ENCODE measurements around the gene CNKSR3. TPM values are rescaled to one million over a fixed set of nuclear protein-coding genes. Genes with fewer than 3 reads are reported as not detected.
A peak's percentile ranks its signal among the peaks of the same experiment; 100 is the strongest.

Gene CNKSR3
- total RNA-seq, 1 donor = 4.7 TPM

- no peak for DNase-seq (ENCODE audit: low read depth)
- H3K4me3 ChIP-seq (ENCODE audit: low read depth, low read length) = no peak overlapping the region
- no peak for TF ChIP-seq CTCF (IDR thresholded peaks at IDR 0.05; ENCODE audit: insufficient read depth, low read depth, low read length)
Measured at GRCh38 chr6:154353626-154354025, 156.9 kb downstream of the CNKSR3 start.

GRCh38 chr6:154352898-154353585 is 157.4 kb downstream of the CNKSR3 start:
- no peak for DNase-seq (ENCODE audit: low read depth)
- no peak for TF ChIP-seq CTCF (IDR thresholded peaks at IDR 0.05; ENCODE audit: insufficient read depth, low read depth, low read length)
- H3K4me3 ChIP-seq (ENCODE audit: low read depth, low read length) = no peak overlapping the region

- no peak for DNase-seq (ENCODE audit: low read depth)
- no peak overlapping the region for H3K4me3 ChIP-seq (ENCODE audit: low read depth, low read length)
- TF ChIP-seq CTCF (IDR thresholded peaks at IDR 0.05; ENCODE audit: insufficient read depth, low read depth, low read length) = no peak
Measured at GRCh38 chr6:154350293-154350692, 160.2 kb downstream of the CNKSR3 start.

GRCh38 chr6:154347981-154348380 is 162.5 kb downstream of the CNKSR3 start:
- no peak for DNase-seq (ENCODE audit: low read depth)
- no peak overlapping the region for H3K4me3 ChIP-seq (ENCODE audit: low read depth, low read length)
- TF ChIP-seq CTCF (IDR thresholded peaks at IDR 0.05; ENCODE audit: insufficient read depth, low read depth, low read length) = no peak

- no peak overlapping the region for H3K4me3 ChIP-seq (ENCODE audit: low read depth, low read length)
- TF ChIP-seq CTCF (IDR thresholded peaks at IDR 0.05; ENCODE audit: insufficient read depth, low read depth, low read length) = no peak
- DNase-seq (ENCODE audit: low read depth) = no peak
Measured at GRCh38 chr6:154345811-154346210, 164.7 kb downstream of the CNKSR3 start.

GRCh38 chr6:154343473-154344308 is 166.8 kb downstream of the CNKSR3 start:
- peak; percentile 63 for TF ChIP-seq CTCF (IDR thresholded peaks at IDR 0.05; ENCODE audit: insufficient read depth, low read depth, low read length)
- no peak overlapping the region for H3K4me3 ChIP-seq (ENCODE audit: low read depth, low read length)
- DNase-seq (ENCODE audit: low read depth) = peak; percentile 65

All from fibroblast of villous mesenchyme (primary cell).